AG04449 (cell line): ENCODE measurements around the gene PODXL2.
A peak's percentile ranks its signal among the peaks of the same experiment; 100 is the strongest.

Source experiments
- CTCF ChIA-PET: fragments of 350-600 bp; formaldehyde crosslinking; extraction: SDS; loops from one replicate; lab custom pipeline; 2021; ENCODE audit warnings: antibody characterized with exemption; lab: Yijun Ruan, JAX
- POLR2A ChIA-PET: fragments of 400-600, 350-600 bp; formaldehyde crosslinking; extraction: SDS; loops from one replicate; lab custom pipeline; 2020; ENCODE audit warnings: antibody characterized with exemption, inconsistent platforms; lab: Yijun Ruan, JAX
- DNase-seq: peaks from one replicate; pipeline ENCODE4 v3.0.0-alpha.2; 2010; ENCODE audit warnings: low read depth, low spot score
- H3K4me3 ChIP-seq: 2 replicates; pipeline ENCODE4 v1.5.1; 2011; ENCODE audit warnings: low read depth, mild to moderate bottlenecking, control low read depth, low read length
- CTCF ChIP-seq: IDR thresholded peaks from one replicate; pipeline ENCODE4 v1.5.1; 2011; ENCODE audit warnings: mild to moderate bottlenecking, moderate library complexity, low read length, control low read depth, inconsistent platforms; ENCODE audit not compliant: insufficient read depth; ENCODE audit errors: missing control alignments

The PODXL2 gene

GRCh38 chr3:127593178-127593577 is 35.8 kb upstream of the PODXL2 start:
- TF ChIP-seq CTCF = no peak
- ChIA-PET CTCF (interaction anchor here (1.3 to 1.5 kb wide), 2 partner anchors 14 to 18 kb away, joined by 3 to 5 read pairs; no protein-coding TSS in a partner anchor), POLR2A (no interaction called here)
- H3K4me3 ChIP-seq = no peak overlapping the region
- no peak for DNase-seq

- CTCF ChIA-PET = interaction anchor here (1.1 kb wide), 1 partner anchor 20 kb away, joined by 3 read pairs; no protein-coding TSS in a partner anchor
- no peak overlapping the region for H3K4me3 ChIP-seq
- DNase-seq = no peak
- no peak for TF ChIP-seq CTCF
- POLR2A ChIA-PET = no interaction called here
Observed at GRCh38 chr3:127595303-127595702, 33.7 kb upstream of the PODXL2 start.

- CTCF ChIA-PET = interaction anchor here (1.4 kb wide), 1 partner anchor 58 kb away, joined by 3 read pairs; no protein-coding TSS in a partner anchor
- POLR2A ChIA-PET = interaction anchor here (0.7 kb wide), 1 partner anchor 41 kb away, joined by 3 read pairs; no protein-coding TSS in a partner anchor
- no peak for DNase-seq
- H3K4me3 ChIP-seq = no peak overlapping the region
- no peak for TF ChIP-seq CTCF
Observed at GRCh38 chr3:127597020-127597771, 31.8 kb upstream of the PODXL2 start.

- ChIA-PET CTCF (interaction anchor here (0.5 to 1.4 kb wide), 5 partner anchors 8 to 57 kb away, joined by 3 to 4 read pairs (median 3); partner anchors contain the start of gene TPRA1), POLR2A (no interaction called here)
- peak overlapping the region; percentile 66 for H3K4me3 ChIP-seq
- TF ChIP-seq CTCF = no peak
- no peak for DNase-seq
Observed at GRCh38 chr3:127598841-127599570, 30.0 kb upstream of the PODXL2 start.

GRCh38 chr3:127600749-127601456 is 28.1 kb upstream of the PODXL2 start:
- H3K4me3 ChIP-seq = no peak overlapping the region
- CTCF ChIA-PET = no interaction called here
- POLR2A ChIA-PET = no interaction called here
- no peak for DNase-seq
- no peak for TF ChIP-seq CTCF
